ENCODE data around the gene ARSG. TPM values are rescaled to one million over a fixed set of nuclear protein-coding genes. Genes with fewer than 3 reads are reported as not detected.

ARSG gene
- total RNA-seq, 1 experiment from 2014 or later = 7.9 TPM

- peak; percentile 75 for DNase-seq (ENCODE audit: low spot score)
- Mint-ChIP-seq H3K27me3 (ENCODE audit: low read depth) (no peaks in the 10 kb centered on the region; the same call in 1 of the 2 replicates), H3K4me3 (no peak overlapping the region), H3K36me3 (peaks cover 6% of the 10 kb centered on the region), H3K27ac (no peak overlapping the region), H3K9me3 (peaks cover 5% of the 10 kb centered on the region; the same call in 1 of the 2 replicates), H3K4me1 (peaks cover 28% of the 10 kb centered on the region)
- ATAC-seq = peak; percentile 93
- TF ChIP-seq CTCF (IDR thresholded peaks at IDR 0.05) (peak; percentile 29; the same call in 1 of the 2 replicates), ZNF121 (CRISPR knock-in tag; IDR thresholded peaks at IDR 0.05) (no peak), ZNF281 (CRISPR knock-in tag; IDR thresholded peaks at IDR 0.05) (no peak), ZBTB21 (CRISPR knock-in tag; IDR thresholded peaks at IDR 0.05; ENCODE audit: borderline replicate concordance) (0 out of 2 replicates have a peak, but pooled peaks have one; percentile 6), ZNF423 (CRISPR knock-in tag; IDR thresholded peaks at IDR 0.05) (no peak), ARID4B (CRISPR knock-in tag; IDR thresholded peaks at IDR 0.05; ENCODE audit: borderline replicate concordance) (0 out of 2 replicates have a peak, but pooled peaks have one; percentile 32), GABPB1 (CRISPR knock-in tag; IDR thresholded peaks at IDR 0.05) (peak; percentile 86)
- POLR2A ChIA-PET = interaction anchor here (1.1 to 1.5 kb wide), 3 partner anchors 17 to 107 kb away, joined by 3 to 9 read pairs (median 3); partner anchors contain the start of gene ARSG
- CTCF ChIA-PET = interaction anchor here (0.5 to 2.3 kb wide), 67 partner anchors 8 to 379 kb away, joined by 3 to 35 read pairs (median 5); partner anchors contain the start of genes AMZ2 and WIPI1
These were observed 107.7 kb downstream of the ARSG start for GRCh38 chr17:68398691-68399637.

GRCh38 chr17:68399638-68400403 is 108.5 kb downstream of the ARSG start:
- H3K9me3 Mint-ChIP-seq = peaks cover 9% of the 10 kb centered on the region
- ChIA-PET CTCF (interaction anchor here (0.5 to 2.3 kb wide), 54 partner anchors 8 to 380 kb away, joined by 3 to 35 read pairs (median 5); partner anchors contain the start of genes AMZ2 and WIPI1), POLR2A (interaction anchor here (1.5 kb wide), 1 partner anchor 108 kb away, joined by 9 read pairs; the partner anchor contains the start of gene ARSG)
- ATAC-seq = no peak
- peak overlapping the region; percentile 78; the same call in 1 of the 2 replicates for H3K27ac Mint-ChIP-seq
- no peak for DNase-seq (ENCODE audit: low spot score)
- peaks cover 3% of the 10 kb centered on the region; the same call in 1 of the 2 replicates for H3K36me3 Mint-ChIP-seq
- H3K4me3 Mint-ChIP-seq = no peak overlapping the region
- H3K4me1 Mint-ChIP-seq = peaks cover 28% of the 10 kb centered on the region
- no peaks in the 10 kb centered on the region for H3K27me3 Mint-ChIP-seq (ENCODE audit: low read depth)
- no peak for TF ChIP-seq AFF4 (CRISPR knock-in tag; IDR thresholded peaks at IDR 0.05; ENCODE audit: borderline replicate concordance)
- TF ChIP-seq USF2 (CRISPR knock-in tag; IDR thresholded peaks at IDR 0.05) = no peak
- no peak for TF ChIP-seq STAT6 (CRISPR knock-in tag; conservative IDR thresholded peaks at IDR 0.05; ENCODE audit: low read depth)
- no peak for TF ChIP-seq HMGA2 (CRISPR knock-in tag; IDR thresholded peaks at IDR 0.05)
